GM21447 (cell line): ENCODE results near the gene CYRIA.

ENCODE experiments used
- ATAC-seq: cut with Tn5 transposase; IDR thresholded peaks from one replicate; pipeline ENCODE4 v1.9.1; 2021; ENCODE audit not compliant: unreplicated experiment

Gene CYRIA

GRCh38 chr2:16671760-16672159 is 6.1 kb upstream of the CYRIA start:
- ATAC-seq = no peak

GRCh38 chr2:16669388-16669787 is 3.8 kb upstream of the CYRIA start:
- ATAC-seq = no peak

GRCh38 chr2:16666449-16666801 is 791 bp upstream of the CYRIA start:
- ATAC-seq = no peak

- peak; percentile 21 for ATAC-seq
Measured at GRCh38 chr2:16664809-16665747, 556 bp downstream of the CYRIA start.

- ATAC-seq = no peak
Measured at GRCh38 chr2:16664052-16664731, 1.4 kb downstream of the CYRIA start.

GRCh38 chr2:16663121-16663905 is 2.3 kb downstream of the CYRIA start:
- no peak for ATAC-seq

- ATAC-seq = no peak
Measured at GRCh38 chr2:16661936-16662839, 3.4 kb downstream of the CYRIA start.

GRCh38 chr2:16661526-16661925 is 4.1 kb downstream of the CYRIA start:
- ATAC-seq = no peak

- ATAC-seq = no peak
Measured at GRCh38 chr2:16660556-16660955, 5.1 kb downstream of the CYRIA start.

- no peak for ATAC-seq
Measured at GRCh38 chr2:16660114-16660513, 5.5 kb downstream of the CYRIA start.

- ATAC-seq = no peak
Measured at GRCh38 chr2:16658076-16658739, 7.4 kb downstream of the CYRIA start.

- no peak for ATAC-seq
Measured at GRCh38 chr2:16657671-16658070, 8.0 kb downstream of the CYRIA start.

GRCh38 chr2:16656784-16657391 is 8.7 kb downstream of the CYRIA start:
- peak; percentile 71 for ATAC-seq

GRCh38 chr2:16655905-16656642 is 9.6 kb downstream of the CYRIA start:
- no peak for ATAC-seq

GRCh38 chr2:16655445-16655837 is 10.2 kb downstream of the CYRIA start:
- no peak for ATAC-seq

GRCh38 chr2:16654833-16655444 is 10.7 kb downstream of the CYRIA start:
- no peak for ATAC-seq

GRCh38 chr2:16653799-16654198 is 11.8 kb downstream of the CYRIA start:
- peak; percentile 57 for ATAC-seq

GRCh38 chr2:16653083-16653375 is 12.6 kb downstream of the CYRIA start:
- no peak for ATAC-seq
